GM18907 (cell line): ENCODE data around the gene CBLN4.

Source experiments
- ATAC-seq: cut with Tn5 transposase; IDR thresholded peaks from one replicate; pipeline ENCODE4 v1.9.1; 2021; ENCODE audit warnings: mild to moderate bottlenecking, moderate library complexity; ENCODE audit not compliant: unreplicated experiment

CBLN4 gene

DNA sequence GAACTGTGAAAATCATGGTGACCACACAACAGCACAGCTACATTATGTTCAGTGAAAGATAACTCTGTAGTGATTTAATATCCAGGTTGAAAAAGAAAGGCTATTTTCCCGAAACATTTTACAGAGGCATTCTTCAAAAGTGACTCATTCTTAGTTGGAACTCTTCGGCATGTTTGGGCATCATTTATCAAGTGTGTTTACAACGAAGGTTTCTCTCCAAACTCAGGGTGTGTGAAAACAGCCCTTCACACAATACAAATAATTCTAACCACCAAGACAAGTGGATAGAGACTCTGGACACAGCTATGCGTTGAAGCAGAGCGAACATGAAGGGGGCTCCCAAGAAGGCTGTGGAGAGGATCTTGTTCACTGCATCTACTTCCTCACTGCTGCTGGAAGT is 57.6 kb downstream of the CBLN4 start:
- ATAC-seq: no peak
